Globus pallidus (tissue), 1 donor: Measurements from ENCODE around the gene TRIM36.
A peak's percentile ranks its signal among the peaks of the same experiment; 100 is the strongest.

Experiments used
- DNase-seq: peaks from one replicate; pipeline ENCODE4 v3.0.0-alpha.2; 2015; ENCODE audit warnings: low spot score

TRIM36 gene, protein sequence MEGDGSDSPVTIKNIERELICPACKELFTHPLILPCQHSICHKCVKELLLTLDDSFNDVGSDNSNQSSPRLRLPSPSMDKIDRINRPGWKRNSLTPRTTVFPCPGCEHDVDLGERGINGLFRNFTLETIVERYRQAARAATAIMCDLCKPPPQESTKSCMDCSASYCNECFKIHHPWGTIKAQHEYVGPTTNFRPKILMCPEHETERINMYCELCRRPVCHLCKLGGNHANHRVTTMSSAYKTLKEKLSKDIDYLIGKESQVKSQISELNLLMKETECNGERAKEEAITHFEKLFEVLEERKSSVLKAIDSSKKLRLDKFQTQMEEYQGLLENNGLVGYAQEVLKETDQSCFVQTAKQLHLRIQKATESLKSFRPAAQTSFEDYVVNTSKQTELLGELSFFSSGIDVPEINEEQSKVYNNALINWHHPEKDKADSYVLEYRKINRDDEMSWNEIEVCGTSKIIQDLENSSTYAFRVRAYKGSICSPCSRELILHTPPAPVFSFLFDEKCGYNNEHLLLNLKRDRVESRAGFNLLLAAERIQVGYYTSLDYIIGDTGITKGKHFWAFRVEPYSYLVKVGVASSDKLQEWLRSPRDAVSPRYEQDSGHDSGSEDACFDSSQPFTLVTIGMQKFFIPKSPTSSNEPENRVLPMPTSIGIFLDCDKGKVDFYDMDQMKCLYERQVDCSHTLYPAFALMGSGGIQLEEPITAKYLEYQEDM

DNA sequence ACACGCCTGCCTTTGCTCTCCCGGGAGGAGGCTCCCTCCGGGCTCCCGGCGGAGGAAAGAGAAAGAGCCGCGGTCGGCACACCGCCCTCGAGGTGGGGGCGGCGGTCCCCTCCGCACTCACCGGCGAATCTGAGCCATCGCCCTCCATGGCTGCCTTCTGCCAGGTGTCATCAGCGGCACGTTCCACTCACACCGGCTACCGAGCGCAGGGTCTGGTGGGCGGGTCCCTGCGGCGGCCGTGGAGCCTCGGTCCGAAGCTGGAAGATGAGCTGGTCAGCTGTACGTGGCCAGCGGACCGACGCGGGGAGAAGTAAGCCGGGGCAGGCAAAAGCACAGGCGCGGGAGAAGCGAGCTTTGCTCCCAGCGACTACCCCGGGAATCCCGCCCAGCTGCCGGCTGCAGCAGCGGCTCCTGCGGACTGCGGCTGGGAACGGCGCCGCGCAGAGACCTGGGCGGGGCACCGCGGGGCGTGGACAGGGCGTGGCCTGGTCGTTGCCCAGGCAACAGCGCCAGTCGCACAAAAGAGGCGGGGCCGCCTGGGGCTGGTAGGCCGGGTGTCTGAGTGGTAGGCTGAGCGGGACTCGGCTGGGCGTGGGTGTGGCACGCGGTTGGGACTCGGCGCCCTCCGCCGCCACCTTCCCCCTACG lies at the start of gene TRIM36:
TRIM36 (minus strand) TSS at position 422 of the 647 bp plus-strand sequence; CDS start at position 148, 274 bp downstream.
- peak; percentile 89 for DNase-seq

DNA sequence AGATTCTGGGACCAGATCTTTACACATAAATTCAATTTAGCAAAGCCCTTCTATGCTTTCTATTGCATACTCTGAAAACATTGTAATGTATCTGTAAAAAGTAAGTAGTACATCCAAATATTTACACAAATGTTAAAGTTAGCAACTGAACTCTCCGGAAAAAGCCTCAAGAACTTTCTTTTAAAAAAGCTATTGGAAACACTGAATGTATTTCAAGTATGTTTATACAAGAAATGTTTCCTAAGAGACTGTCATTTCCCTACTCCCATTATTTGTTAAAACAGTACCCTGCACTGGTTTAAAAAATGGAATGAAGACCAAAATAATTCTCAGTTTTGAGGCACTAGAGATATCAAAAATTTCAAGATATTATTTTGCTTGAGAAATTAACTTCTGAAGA lies 44.8 kb upstream of the TRIM36 start:
- DNase-seq: no peak

DNA sequence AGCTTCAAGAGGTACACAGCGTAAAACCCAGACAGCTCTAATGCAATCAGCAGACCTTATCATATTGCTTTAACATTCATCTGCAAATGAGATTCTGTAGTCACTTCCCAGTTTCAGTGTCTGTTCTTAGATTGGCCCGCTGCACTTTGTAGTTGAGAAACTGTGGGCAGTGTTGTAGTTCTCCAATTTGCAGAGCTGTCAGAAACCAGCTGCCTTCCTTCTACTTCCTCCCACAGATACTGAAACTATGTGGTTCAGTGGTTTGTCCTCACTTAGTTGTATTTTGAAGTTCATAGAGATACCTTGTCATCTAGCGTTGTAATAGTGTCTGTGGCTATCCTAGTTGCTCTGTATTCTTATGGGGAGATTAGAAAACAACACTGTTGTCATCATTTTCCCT lies 39.6 kb upstream of the TRIM36 start:
- peak; percentile 56 for DNase-seq

DNA sequence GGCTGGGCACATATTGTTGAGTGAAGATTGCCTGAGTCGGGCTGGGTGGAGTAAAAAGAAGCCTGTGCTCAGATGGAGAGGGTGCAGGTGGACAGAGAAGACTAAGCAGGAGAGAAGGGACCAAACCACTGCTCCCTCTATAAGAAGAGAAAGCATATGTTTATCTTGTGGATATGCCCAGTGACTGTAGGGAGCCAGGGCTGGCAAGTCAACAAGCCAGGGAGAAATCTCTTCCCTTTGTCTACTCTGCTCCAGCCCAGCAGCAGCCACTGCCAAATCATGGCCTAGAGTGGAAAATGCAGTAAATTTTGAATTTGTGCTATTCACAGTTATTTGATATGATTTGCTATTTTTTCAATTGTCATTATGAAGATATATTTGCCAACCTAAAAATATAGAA lies 33.2 kb upstream of the TRIM36 start:
- DNase-seq: no peak

DNA sequence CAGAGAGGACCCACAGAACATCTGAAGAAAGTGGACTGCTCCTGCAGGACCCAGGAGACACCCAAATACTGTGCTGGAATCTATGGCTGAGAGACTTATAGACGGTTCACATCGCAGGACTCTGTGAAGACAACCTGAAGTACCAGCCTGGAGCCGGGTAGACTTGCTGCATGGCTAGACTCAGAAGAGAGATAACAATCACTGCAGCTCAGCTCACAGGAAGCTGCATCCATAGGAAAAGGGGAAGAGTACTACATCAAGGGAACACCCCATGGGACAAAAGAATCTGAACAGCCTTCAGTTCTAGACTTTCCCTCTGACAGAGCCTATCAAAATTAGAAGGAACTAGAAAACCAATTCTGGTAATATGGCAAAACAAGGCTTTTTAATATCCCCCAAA lies 26.5 kb upstream of the TRIM36 start:
- DNase-seq: no peak

DNA sequence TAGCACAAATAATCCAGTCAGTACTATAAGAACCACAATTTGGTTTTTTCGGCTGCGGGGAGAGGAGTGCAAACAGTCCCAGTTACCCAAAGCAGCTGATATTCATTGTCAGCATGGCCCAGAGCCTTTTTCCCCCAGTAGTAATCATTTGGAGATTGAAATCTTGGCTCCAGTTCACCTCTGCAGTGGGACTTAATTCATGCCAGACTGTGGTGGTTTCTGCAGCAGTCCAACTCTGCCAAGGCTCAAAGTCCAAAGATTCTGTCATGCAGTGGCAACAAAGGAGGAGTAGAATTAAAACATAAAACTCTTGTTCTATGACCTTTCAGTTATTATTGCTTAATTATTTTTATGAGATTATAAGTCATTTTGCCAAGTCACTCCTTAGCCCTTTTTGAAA lies 25.0 kb upstream of the TRIM36 start:
- DNase-seq: no peak

DNA sequence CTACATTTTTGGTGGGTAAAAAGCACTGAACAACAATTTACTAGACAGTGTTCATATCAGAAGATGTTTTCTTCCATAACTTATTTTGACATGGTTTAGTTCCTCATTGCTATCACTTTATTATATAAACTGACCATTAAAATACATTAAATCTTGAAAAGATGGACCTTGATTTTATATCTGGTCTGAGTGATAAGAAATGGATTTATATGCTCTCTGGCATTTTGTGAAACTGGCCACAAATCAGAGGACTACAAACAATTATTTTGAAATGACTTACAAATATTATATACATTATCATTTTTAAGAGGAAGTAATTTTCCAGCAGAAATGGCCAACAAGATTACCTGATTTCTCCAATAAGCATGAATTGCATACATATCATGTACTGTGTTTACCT lies 23.6 kb upstream of the TRIM36 start:
- DNase-seq: no peak

DNA sequence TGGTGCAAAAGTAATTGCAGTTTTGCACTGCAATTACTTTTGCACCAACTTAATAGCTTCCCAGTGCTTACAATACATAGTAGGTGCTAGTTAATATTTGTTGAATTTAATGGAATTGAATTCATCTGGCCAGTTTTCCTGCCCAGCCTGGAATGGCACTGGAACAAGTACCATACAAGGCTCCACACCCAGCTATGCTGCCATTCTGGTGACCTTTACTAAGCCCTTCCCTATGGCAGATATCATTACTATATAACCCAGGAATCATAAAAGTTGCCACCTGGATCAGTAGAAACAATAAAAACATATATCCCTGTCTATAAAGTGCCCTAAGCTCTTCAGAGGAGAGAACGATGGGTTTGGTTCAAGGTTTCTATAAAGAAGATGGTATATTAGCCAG lies 22.4 kb upstream of the TRIM36 start:
- no peak for DNase-seq

DNA sequence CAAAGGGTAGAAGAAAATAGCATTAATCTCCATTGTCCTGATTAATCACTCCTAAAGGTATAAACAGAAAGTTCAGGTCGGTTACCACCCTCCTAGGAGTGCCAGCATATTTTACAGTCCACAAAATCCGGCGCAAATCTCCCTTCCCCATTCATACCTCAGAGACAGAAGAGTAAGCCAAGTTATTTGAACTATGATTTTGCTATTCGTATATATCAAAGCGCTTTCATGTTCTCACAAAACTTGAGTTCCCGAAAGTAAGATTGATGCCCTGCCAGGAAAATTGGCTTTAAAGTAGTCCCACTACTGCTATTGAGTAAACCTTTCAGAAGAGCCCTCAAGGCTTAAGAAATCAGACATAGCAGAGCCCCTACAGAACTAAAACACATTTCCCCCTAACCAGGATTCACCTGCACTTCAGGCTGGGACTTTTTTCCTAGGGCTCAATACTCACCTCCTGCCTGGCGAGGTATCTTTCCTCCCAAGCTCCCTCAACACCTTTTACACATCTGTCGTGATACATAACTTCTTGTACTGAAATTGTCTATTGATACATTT lies 21.8 kb upstream of the TRIM36 start:
- DNase-seq: no peak

DNA sequence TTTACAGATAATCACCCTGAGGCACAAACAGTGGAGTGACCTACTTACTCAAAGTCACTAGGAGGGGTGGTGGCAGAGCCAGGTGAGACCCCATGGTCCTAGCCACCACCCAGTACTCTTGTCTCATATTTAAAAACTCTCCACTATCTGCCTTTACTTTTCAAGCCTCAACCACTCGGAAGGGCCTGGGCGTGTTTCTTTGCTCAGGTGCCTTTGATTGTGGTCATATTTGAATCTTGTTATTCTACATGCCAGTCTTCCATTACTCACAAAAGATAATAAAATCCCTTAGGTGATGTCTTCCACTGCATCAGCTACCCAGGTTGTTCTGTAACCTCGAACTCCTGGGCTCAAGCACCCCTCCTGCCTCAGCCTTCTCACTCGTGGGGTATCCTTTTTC lies 20.7 kb upstream of the TRIM36 start:
- no peak for DNase-seq

DNA sequence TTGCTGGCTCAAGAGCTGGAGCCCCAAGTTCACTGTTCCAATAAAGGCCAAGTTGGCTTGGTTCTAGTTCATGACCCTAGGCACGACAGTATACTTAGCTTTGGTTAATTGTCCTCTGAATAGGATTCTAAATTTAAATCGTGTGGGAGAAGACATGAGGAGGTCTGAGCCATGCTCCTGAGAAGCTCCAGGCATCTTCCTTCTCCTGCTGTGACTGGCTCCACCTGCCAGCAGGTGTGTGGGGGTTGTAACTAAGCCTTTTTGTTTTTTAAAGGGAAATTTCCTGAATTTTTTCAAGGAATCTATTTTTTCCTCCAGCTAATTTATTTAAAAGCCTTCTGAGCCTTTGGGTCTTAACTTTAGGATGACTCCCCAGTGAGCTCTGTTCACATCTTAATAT lies 20.2 kb upstream of the TRIM36 start:
- no peak for DNase-seq

DNA sequence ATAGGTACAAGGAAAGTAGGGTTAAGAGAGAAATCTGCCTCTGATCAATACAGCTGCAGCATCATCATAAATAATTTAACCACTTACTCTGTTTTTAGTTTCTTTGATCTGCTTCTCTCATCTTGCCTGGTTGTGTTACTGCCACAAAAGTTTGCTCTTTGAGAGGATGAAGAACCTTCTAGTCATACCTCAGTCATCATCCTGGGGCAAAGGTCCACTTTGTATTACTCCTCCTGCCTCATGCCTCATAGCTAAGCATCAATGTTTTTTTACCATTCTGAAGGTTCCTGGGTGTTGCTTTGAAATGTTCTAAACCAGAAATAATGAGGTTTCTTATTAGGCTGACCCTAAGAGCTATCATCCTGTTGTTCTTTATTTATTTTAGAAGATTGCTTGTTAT lies 17.1 kb upstream of the TRIM36 start:
- DNase-seq: no peak

DNA sequence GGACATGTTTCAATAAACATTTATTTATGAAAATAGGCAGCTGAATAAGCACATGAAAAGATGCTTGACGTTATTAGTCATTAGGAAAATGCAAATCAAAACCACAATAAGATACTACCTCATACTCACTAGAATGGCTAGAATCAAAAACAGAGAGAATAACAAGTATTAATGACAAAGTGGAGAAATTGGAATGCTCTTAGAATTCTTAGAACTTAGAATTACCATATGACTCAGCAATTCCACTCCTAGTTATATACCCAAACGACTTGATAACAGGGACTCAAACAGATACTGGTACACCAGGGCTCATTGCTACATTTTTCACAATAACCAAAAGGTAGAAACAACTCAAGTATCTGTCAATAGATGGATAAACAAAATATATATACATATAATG lies 15.1 kb upstream of the TRIM36 start:
- no peak for DNase-seq

DNA sequence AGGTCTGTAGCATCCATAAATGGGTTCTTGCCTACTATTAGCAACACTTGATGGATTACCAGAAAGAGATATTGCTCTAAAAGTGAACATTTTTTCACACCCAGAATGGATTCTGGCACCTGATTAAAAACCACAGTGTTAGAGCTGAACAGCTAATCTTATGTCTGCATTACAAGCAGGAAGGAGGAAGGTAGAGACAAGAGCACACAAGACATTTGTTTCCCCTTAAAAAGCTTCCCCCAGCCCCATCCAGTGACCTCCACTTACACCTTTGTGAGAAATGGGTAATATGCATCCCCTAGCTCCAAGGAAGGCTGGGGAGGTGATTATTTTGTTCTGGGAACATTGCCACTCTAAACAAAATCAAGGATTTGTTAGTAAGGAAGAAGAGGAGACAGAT lies 12.0 kb upstream of the TRIM36 start:
- no peak for DNase-seq

DNA sequence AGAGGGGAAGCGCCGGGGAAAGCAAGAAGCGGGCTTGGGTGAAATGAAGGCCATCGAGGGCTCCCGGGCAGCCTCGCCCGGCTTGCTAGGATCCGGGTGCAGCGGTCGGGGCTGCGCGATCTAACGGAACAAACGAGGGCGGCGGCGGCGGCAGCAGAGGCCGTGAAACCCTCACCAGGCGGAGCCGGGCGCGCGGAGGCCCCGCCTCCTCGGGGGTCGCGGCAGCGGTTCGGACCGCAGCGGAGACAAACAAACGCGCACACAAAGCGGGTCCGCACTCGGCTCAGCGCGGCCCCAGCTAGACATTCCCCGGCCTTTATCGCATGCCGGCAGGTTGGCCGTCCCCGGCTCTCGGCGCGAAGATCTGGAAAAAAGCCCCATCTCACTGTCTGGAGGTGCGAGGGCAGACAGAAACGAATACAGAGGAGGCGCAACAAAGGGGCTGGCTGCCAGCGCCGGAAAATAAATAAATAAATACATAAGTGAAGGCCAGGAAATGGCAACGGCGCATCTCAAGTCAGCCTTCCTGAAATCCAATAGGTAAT lies 10.5 kb upstream of the TRIM36 start:
- DNase-seq: no peak

DNA sequence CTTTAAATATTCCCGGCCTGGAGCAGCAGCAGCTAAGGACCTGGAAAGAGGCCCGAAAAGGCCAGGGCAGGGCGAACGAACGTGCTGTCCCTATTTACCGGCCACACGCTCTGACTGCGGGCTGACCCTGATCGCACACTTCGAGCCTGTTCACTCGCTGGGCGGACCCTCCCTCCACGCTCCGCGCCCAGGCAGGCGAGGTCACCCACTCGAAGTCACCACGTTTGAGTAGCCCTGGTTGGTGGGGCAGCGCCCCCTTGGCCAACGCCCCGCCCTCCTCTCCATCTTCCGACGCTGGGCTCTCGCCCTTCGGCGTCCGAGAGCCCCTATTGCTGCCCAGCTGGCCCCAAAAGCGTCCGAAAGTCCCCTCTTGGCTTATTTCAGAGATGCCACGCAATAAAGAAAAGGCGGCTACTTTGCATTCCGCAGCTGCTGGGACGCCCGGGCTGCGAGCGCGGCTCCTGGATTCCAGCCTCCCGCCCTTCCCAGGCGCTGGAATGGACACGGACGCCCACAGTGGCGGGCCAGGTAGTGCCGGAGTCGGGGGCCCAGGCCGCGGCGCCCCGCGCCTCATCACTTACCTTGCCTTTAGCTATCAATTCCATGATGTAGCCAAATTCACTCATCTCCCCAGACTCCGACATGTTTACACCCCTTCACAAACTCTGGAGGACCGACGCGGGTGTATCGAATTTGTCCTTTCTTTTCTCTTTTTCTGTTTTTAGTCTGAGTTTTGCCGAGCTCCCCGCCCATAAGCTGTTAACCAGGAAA lies 9.9 kb upstream of the TRIM36 start:
- no peak for DNase-seq

DNA sequence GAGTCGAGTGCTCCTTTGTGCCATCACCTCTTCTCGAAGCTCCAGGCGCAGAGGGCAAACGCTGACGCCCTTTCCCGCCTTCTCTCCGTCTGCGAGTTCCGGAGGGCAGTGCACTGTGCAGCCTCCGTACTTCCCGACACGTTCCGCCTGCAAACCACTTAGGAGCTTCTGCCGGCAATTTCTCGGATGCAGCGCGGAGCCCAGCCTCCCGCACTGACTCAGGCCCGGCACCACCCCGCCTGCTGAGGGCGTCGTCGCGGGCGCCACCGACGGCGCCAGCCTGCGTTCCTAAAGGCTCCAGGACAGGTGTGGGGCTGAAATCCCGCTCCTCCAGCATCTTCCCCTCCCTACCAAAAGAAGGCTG lies 9.3 kb upstream of the TRIM36 start:
- DNase-seq: no peak

DNA sequence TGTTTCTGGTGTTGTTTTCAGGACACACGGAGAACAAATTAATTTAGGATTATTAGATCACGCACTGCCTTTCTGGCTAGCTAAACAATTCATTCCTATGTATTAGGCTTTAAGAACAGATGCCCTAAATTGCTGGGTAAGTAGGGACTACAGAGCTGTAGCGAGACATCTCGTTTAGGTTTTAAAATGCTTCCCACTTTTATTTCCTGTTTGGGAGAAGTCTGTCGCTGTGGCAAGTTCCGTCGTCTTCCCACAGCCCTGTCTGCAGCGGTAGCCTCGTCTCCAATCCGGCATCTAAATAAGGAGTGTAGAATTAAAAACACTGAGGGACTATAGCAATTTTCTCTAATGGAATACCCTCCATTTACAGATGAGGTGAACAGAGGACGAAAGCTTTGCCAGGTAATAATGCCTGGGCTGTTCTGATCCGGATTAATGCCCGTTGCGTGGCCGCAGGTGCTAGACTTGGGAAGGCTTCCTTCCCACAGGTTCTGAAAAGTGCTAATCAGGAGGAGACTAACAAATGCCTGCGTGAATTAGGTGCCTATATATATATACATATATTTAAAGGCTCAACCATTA lies 1.3 kb upstream of the TRIM36 start:
- DNase-seq: no peak

DNA sequence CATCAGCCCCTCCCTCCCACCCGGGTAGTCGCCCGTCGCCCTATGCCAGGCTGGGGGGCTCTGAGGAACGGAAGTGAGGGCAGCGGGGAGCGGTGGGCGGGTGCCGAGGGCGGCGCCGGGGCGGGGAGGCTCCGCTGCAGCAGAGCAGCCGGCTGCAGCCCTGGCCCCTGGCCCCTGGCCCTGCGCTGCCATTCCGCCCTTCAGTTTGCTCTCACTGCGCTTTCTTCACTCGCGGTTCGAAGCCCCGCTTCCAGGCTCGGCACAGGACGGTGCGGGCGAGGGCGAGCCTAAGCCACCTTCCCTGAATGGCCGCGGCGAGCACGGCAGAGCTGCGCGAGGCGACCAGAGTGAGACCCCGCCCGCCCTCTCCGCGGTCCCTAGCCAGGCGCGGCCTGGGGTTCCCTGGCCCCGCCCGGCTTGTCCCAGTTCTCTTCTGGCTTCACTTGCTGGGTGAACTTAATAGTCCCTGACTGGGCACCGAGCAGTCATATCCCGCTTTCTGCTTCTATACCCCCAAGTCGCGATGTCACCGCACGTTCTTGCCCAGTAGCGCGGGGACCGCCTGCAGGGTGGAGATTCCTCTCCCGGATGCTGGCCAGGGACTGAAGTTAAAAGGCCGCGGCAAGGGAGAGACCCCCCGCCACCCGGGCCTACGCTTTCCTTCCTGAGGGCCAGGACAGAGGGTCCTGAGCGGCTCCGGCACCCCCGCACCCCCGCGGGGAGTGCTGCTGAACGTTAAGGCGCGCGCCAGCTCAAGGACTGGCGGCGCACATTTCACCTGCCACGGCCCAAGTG lies 623 bp upstream of the TRIM36 start:
- no peak for DNase-seq

DNA sequence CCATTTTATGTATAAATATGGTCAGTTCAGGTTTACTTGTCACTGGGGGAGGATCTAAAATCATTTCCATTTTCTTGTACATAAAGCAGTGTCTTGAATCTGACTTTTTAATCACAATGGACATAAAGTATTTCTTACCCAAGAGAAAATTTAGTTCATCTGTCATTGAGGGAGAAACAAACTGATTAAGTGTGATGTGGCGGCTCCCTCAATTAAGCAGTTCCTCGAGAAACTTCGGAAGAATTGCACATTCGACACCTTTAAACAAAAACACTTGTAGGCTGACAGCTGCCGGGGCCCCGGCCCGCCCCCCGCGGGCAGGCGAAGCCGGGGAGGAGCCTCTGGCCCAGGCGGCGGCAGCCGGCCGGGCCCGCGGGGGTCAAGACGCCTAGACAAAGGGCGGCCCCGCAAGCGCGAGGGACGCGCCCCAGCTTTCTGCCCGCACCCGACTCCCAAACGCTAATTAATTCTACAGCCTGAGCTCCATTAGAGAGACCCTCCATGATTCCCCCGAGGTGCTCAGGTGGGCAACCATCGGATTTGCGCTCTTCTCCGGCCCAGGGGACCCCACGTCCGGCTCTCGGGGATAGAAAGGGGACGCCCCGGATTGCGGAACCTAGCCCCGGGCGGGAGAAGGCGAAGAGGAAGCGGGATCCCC lies 750 bp downstream of the TRIM36 start:
- DNase-seq: no peak
